Measurements from ENCODE around the gene ENTREP1. TPM values are rescaled to one million over a fixed set of nuclear protein-coding genes. Genes with fewer than 3 reads are reported as not detected.

The ENTREP1 gene
- total RNA-seq, 1 experiment from 2014 or later = not detected

- TF ChIP-seq, protein P1, sequence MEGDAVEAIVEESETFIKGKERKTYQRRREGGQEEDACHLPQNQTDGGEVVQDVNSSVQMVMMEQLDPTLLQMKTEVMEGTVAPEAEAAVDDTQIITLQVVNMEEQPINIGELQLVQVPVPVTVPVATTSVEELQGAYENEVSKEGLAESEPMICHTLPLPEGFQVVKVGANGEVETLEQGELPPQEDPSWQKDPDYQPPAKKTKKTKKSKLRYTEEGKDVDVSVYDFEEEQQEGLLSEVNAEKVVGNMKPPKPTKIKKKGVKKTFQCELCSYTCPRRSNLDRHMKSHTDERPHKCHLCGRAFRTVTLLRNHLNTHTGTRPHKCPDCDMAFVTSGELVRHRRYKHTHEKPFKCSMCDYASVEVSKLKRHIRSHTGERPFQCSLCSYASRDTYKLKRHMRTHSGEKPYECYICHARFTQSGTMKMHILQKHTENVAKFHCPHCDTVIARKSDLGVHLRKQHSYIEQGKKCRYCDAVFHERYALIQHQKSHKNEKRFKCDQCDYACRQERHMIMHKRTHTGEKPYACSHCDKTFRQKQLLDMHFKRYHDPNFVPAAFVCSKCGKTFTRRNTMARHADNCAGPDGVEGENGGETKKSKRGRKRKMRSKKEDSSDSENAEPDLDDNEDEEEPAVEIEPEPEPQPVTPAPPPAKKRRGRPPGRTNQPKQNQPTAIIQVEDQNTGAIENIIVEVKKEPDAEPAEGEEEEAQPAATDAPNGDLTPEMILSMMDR (IDR thresholded peaks at IDR 0.05; ENCODE audit: insufficient read depth in 1 of 2, low read depth in 1 of 2, low read length in 1 of 2, severe bottlenecking in 1 of 2, unreplicated experiment in 1 of 2) = no peak
- no peak overlapping the region for H3K4me3 Mint-ChIP-seq (ENCODE audit: unreplicated experiment)
- DNase-seq = no peak
- no peak overlapping the region for H3K4me3 ChIP-seq (ENCODE audit: low read depth, low read length)
- no peak overlapping the region for H3K27ac Mint-ChIP-seq (ENCODE audit: unreplicated experiment)
- peaks cover 3% of the 10 kb centered on the region for H3K27me3 Mint-ChIP-seq (ENCODE audit: insufficient read depth, unreplicated experiment)
- H3K9me3 ChIP-seq = no peaks in the 10 kb centered on the region
- POLR2A ChIA-PET = no interaction called here
- BruUV-seq (replicated peaks) = no TSS peak
- CTCF ChIA-PET = no interaction called here
- H3K27me3 ChIP-seq (replicated peaks; ENCODE audit: control insufficient read depth, insufficient read depth, low read length) = no peaks in the 10 kb centered on the region
- H3K36me3 ChIP-seq (ENCODE audit: control insufficient read depth, insufficient read depth, low read length) = no peaks in the 10 kb centered on the region
- no peaks in the 10 kb centered on the region for H3K9me3 Mint-ChIP-seq (ENCODE audit: unreplicated experiment)
- no peaks in the 10 kb centered on the region for H3K4me1 Mint-ChIP-seq (ENCODE audit: low read depth, unreplicated experiment)
- intact Hi-C loops (cut with micrococcal nuclease; ENCODE audit: unreplicated experiment) = no loop called here
- no peaks in the 10 kb centered on the region for H3K4me1 ChIP-seq
- no peaks in the 10 kb centered on the region for H3K36me3 Mint-ChIP-seq (ENCODE audit: insufficient read depth, unreplicated experiment)
Observed at GRCh38 chr9:69430206-69430605, 105.2 kb downstream of the ENTREP1 start.

GRCh38 chr9:69431203-69431602, 106.2 kb downstream of the ENTREP1 start:
- Histone ChIP-seq H3K27me3 (replicated peaks; ENCODE audit: control insufficient read depth, insufficient read depth, low read length) (no peaks in the 10 kb centered on the region), H3K4me3 (ENCODE audit: low read depth, low read length) (no peak overlapping the region), H3K9me3 (no peaks in the 10 kb centered on the region), H3K4me1 (no peaks in the 10 kb centered on the region), H3K36me3 (ENCODE audit: control insufficient read depth, insufficient read depth, low read length) (no peaks in the 10 kb centered on the region)
- no TSS peak for BruUV-seq (replicated peaks)
- Mint-ChIP-seq H3K4me1 (ENCODE audit: low read depth, unreplicated experiment) (no peaks in the 10 kb centered on the region), H3K9me3 (ENCODE audit: unreplicated experiment) (no peaks in the 10 kb centered on the region), H3K4me3 (ENCODE audit: unreplicated experiment) (no peak overlapping the region), H3K27ac (ENCODE audit: unreplicated experiment) (no peak overlapping the region), H3K36me3 (ENCODE audit: insufficient read depth, unreplicated experiment) (no peaks in the 10 kb centered on the region), H3K27me3 (ENCODE audit: insufficient read depth, unreplicated experiment) (peaks cover 3% of the 10 kb centered on the region)
- ChIA-PET POLR2A (no interaction called here), CTCF (no interaction called here)
- TF ChIP-seq, protein P1 (IDR thresholded peaks at IDR 0.05; ENCODE audit: insufficient read depth in 1 of 2, low read depth in 1 of 2, low read length in 1 of 2, severe bottlenecking in 1 of 2, unreplicated experiment in 1 of 2) = no peak
- intact Hi-C loops (cut with micrococcal nuclease; ENCODE audit: unreplicated experiment) = no loop called here
- no peak for DNase-seq

DNA sequence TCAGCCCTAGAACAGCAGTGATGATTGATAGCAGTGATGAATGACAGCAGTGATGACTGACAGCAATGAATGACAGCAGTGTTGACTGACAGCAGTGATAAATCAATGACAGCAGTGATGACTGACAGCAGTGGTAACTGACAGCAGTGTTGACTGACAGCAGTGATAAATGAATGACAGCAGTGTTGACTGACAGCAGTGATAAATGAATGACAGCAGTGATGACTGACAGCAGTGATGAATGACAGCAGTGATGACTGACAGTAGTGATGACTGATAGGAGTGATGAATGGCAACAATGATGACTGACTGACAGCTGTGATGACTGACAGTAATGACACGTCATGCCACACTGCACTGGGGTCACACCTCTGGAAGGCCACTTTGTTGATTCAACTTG, 106.8 kb downstream of the ENTREP1 start:
- H3K4me1 Mint-ChIP-seq (ENCODE audit: low read depth, unreplicated experiment) = no peaks in the 10 kb centered on the region
- ChIA-PET CTCF (no interaction called here), POLR2A (no interaction called here)
- Histone ChIP-seq H3K27me3 (replicated peaks; ENCODE audit: control insufficient read depth, insufficient read depth, low read length) (no peaks in the 10 kb centered on the region), H3K9me3 (no peaks in the 10 kb centered on the region), H3K4me1 (no peaks in the 10 kb centered on the region), H3K36me3 (ENCODE audit: control insufficient read depth, insufficient read depth, low read length) (no peaks in the 10 kb centered on the region), H3K4me3 (ENCODE audit: low read depth, low read length) (no peak overlapping the region)
- intact Hi-C loops (cut with micrococcal nuclease; ENCODE audit: unreplicated experiment) = no loop called here
- H3K9me3 Mint-ChIP-seq (ENCODE audit: unreplicated experiment) = no peaks in the 10 kb centered on the region
- TF ChIP-seq, protein P1 (IDR thresholded peaks at IDR 0.05; ENCODE audit: insufficient read depth in 1 of 2, low read depth in 1 of 2, low read length in 1 of 2, severe bottlenecking in 1 of 2, unreplicated experiment in 1 of 2) = no peak
- H3K4me3 Mint-ChIP-seq (ENCODE audit: unreplicated experiment) = no peak overlapping the region
- no peak overlapping the region for H3K27ac Mint-ChIP-seq (ENCODE audit: unreplicated experiment)
- DNase-seq = no peak
- BruUV-seq (replicated peaks) = no TSS peak
- peaks cover 3% of the 10 kb centered on the region for H3K27me3 Mint-ChIP-seq (ENCODE audit: insufficient read depth, unreplicated experiment)
- no peaks in the 10 kb centered on the region for H3K36me3 Mint-ChIP-seq (ENCODE audit: insufficient read depth, unreplicated experiment)

Data from Caco-2 (cell line).